GM19351 (cell line): ENCODE measurements around the gene TRIM29.

Experiments
- ATAC-seq: cut with Tn5 transposase; IDR thresholded peaks from one replicate; pipeline ENCODE4 v1.9.1; 2021; ENCODE audit warnings: mild to moderate bottlenecking, moderate library complexity; ENCODE audit not compliant: unreplicated experiment

Gene TRIM29

DNA sequence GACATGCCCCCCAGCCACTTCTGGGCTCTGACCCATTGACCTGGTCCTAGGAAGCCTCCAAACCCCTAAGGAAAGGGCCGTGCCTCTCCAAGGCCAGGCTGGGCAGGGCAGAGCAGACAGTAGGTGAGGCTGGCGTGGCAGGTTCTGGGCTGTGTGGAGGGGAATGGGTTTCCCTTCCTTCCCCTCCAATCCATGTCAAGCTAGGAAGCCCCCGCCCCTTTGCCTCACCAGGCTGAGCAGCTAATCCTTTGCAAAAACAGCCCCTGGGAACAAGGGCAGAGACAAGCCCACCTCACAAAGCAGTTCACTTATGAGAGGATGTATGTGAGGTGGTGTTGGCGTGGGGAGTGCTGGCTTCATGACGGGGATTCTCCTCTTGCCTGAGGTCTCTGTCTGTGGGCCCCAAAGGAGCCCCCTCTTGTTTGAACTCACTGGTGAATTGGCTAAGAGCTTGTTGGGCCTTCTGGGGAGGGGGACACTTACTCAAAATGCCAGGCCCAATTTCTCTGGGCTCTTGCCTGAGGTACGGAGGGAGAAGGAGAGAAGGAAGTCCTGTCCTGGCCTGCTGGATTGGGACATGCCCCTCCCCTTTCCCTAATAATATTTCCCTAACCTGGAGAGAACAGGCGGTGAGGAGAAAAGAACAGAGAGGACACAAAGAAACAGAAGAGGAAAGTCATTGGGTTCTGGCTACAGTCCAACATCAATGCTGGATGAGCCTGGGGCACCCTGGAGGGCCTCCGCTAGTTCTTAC, 1.6 kb upstream of the TRIM29 start:
- ATAC-seq = no peak

DNA sequence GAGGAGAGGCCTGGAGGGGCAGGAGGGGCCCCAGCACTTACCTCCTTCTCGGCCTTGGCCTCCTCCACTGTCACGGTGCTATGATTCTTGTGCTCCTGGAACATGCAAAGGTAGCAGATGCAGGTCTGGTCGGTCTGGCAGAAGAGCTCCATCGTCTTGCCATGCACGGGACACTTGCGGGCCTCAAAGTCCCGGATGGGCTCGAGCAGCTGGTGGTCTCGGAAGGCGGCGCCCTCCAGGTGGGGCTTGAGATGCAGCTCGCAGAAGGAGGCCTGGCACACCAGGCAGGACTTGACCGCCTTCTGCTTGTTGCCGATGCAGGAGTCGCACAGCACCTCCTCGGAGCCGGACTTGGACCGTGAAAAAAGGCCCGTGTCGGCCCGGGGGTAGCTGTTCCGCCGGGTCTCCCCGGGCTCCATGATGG, 714 bp downstream of the TRIM29 start:
- no peak for ATAC-seq

DNA sequence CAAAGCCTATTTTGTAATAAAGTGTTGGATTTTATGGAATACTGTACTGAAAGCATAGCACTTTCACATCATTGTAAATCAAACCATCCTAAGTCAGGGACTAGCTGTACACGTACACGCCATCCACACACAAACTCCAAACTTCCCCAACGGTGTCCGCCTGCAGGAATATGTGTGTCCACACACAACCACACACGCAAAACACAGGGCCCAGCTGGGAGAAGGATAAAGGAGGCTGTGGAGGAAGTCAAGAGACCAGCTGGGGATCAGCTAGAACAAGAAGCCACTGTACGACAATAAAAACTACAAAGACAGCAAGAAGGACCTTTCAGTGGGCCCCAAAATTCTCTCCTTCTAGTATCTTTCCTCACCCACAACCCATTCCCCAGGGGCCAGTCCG, 1.6 kb downstream of the TRIM29 start:
- no peak for ATAC-seq

DNA sequence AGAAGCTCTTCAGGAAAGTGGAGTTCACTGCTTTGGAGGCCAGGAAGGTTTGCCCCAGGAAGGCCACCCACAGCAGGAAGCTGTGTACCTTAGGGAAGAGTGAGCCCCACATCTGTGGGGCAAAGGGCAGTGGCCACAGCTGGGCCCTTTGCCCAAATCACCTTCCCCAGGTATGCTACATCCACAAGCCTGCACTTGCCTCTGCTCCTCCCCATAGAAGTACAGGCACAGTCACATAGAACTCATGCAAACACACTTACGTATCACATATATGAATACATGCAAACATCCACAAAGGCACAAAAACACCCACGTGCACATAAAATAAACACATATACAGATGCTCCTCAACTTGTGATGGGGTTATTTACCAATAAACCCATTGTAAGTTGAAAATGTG, 2.1 kb downstream of the TRIM29 start:
- no peak for ATAC-seq

DNA sequence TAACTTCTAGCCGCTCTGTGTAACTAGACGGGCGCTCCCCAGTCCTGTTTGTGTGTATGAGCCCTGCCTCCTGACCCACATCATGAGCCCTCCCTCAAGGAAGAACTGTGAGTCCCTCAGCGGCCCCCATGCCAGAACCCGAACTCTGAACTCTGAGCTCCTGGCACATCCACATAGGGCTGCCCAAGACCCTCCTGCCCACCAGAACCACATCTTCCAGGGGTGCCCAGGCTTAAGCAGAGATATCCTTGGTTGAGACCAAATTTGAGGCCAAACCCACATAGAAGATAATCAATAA, 3.0 kb downstream of the TRIM29 start:
- no peak for ATAC-seq

DNA sequence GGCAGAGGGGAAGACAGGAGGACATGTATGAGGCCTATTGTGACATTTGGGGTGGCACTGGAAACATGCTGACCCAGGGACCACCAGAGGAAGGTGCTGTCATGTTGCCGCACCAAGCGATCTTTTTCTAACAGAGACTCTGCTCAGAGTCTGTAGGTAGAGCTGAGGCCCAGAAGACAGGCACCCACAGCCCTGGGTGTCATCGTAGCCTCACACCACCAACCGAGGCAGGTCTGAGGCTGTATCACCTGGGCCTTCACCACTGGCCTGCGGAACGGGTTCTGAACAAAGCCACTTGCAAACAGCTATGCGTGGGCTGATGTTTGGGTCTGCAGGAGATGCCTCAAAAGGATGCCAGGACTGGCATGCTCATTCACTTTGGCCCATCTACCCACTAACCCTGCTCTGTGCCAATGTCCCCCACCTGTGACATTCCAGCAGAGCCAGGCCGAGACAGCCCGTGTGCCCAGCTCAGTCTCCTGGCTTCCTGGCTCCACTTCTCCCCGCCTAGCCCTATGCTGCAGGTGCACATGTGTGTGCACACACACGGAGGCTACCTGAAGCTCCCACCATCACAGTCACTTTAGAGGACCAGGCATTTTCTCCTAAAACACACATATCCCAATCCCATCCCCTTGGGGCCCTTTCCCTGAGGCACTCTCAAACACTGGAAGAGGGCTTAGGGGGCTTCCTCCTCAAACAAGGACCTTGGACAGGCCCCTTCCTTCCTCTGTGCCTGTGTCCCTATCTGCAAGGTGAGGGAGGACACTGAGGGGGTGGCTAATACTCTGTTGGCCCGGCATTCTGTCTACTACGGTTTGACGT, 3.6 kb downstream of the TRIM29 start:
- no peak for ATAC-seq

DNA sequence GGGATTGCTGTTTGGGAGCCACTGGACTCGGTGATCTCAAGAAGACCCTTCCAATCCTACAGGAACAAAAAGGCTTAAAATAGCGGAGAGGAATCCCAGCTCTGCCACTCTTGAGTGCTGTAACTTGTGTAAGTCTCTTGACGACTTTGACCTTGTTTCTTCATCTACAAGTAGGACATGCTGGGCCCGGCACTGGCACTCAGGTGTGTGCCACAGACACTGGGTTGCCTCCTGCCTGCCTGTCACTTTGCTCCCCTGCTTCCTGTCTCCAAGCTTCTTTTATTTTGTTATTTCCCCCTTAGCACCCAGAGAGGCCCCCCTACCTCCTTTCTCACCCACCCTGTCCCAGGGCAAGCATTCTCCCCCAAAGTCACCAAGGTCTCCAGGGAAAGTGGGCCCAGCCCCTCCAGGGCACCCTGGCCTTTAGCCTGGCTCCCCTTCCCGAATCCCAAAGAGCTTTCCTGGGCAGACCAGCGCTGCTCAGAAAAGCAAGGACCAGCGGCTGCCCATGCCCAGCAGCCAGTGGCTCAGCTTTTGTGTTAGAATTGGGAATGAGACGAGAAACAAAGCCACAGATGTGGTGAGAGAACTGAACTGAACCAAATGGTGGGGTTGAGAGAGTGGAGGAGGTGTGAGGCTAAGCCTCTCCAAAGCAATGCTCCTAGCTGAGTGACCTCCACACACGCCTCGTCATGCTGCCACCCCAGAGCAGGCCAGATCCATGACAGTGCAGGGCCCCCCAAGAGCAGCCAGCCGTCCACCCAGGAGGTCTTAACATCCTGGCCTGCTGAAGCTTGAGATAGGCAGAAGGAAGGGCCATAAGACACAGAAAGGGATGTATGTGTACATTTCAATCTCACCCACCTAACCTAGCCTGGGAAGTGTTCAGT, 4.5 kb downstream of the TRIM29 start:
- ATAC-seq = no peak

DNA sequence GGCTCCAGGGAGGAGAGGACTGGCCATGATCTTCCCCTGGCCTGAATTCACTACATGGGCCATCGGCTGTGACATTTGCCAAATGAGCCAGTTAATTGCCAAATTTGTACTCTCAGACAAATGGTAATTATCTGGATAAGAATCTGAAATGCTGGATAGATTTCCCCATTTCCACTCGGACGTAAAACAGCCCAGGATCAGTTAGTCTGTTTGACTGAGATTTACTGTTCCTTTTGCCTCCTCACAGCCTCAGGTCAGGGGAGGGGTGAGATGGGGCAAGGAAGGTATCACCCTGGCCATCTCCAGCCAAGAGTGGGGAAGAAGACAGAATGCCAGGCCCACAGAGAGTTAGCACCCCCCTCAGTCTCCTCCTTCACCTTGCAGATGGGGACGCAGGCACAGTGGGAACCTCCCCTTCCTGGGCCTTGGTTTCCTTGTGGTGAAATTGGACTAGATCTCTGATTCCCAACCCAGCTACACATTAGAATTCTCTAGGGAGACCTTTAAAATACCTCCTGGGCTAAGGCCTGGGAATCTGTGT, 5.2 kb downstream of the TRIM29 start:
- ATAC-seq = no peak

DNA sequence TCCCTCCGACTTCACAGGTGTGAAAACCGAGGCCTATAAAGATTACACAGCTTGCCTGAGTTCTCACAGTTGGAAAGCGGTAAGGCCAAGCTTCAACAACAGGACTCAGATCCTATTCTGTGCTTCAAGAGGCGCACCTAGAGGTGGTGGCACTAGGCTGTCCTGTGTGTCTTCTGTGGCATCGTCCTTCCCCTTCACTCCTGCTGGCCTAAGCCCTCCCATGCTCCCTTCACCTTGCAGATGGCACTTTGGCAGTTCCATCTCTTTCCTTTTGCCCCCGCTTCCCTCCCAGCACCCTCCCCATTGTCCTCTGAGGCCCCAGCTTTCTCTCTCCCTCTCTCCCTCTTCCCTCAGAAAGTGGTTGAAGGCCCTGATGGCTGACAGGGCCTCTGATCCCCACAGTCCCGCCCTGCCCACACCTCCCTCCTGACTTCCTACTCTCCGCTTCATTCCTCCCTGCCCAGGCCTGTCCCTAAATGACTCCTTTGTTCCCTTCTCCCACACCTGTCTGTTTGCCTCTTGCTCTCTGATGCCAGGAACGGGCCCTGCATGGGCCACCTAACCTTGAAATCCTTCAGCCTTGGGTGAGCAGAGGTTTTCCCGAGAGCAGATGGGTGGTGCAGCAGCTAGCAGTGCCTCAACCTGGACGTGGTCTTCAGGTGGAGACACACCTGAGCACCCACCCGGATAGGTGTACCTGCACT, 5.8 kb downstream of the TRIM29 start:
- ATAC-seq = no peak

DNA sequence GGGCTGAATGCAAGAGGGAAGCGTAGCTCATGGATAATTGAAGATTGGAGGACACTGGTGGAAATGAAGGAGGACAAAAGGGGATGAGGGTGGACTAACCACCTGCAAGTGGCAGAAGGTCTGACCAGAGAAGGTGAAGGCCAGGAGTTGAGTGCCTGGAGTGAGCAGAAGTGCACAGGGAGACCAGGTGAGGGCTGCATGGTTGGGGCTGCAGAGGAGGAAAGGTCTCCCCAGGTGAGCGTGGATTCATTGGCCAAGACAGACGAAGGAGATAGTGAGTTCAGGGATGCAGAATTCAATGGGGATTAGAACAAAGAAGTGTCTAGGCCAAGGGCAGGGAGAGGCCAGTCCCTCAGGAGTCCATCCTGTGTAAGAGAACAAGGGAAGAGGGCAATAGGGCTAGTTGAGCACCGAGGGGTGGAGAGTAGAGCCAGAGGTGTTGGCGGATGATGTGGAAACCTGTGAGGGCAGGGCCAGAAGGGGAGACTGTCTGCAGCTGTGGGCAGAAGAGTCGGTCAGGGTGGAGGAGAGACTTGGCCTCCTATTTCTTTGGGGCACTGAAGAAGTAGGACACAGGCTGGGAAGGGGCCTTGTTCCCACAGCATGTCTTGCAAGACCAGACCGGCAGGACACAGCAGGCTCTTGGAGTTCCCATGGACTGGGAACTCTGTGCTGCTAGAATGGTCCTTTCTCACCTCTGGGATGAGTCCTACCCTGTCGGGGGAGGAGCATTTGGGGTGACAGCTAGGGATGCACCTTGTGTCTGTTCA, 6.7 kb downstream of the TRIM29 start:
- no peak for ATAC-seq

DNA sequence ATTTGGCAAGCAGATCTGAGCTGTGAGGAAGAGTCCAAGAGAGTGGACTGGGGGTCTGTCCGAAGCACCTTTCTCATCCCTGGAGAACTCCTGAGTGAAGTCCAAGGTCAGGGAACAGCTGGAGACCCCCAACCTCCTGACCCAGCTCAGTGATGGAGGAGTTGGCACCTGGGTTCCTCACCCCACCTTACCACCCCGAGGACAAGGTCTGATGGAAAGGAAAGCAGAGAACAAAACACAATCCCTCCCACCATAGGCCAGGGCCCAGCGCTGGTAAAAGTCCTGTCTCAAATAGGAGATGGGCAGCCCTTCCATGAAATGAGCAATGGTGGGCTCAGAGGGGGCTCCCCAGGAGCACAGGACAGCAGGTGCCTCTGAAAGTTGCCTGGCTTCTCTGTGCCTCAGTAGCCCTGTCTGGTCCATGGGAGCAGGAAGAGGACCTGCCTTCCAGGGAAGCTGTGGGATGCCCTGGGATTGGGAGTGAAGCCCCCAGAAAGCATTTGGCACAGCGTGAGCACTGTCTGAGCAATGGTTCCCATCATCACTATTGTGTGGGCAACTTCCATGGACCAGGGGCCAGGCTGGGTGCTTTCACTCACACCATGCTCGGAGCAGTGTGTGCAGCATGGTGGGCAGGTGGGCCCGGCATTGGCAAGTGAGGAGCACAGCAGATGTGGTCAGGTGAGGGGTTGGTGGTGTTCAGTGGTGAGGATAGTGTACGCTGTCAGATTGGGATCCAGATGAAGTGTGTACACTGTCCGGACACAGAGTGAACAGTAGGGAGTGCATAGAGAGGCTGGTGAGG, 7.5 kb downstream of the TRIM29 start:
- no peak for ATAC-seq

DNA sequence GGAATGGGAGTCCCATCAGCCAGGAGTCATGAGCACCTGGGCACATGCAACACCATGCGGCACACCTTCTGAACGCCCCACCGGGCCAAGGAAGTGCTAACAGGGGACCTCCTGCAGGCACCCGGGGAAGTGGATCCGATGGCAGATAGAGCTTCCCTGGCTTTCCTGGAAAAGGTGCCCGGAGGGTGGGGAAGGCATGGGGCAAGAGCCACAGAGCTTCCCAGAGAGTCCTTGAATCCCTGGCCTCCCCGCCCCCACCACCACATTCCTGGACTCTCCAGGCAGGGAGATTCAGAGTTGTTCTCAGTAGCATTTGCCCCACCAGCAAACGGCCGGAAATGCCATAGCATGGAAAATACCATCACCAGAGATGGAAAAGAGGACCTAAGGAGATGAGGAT, 8.3 kb downstream of the TRIM29 start:
- no peak for ATAC-seq

DNA sequence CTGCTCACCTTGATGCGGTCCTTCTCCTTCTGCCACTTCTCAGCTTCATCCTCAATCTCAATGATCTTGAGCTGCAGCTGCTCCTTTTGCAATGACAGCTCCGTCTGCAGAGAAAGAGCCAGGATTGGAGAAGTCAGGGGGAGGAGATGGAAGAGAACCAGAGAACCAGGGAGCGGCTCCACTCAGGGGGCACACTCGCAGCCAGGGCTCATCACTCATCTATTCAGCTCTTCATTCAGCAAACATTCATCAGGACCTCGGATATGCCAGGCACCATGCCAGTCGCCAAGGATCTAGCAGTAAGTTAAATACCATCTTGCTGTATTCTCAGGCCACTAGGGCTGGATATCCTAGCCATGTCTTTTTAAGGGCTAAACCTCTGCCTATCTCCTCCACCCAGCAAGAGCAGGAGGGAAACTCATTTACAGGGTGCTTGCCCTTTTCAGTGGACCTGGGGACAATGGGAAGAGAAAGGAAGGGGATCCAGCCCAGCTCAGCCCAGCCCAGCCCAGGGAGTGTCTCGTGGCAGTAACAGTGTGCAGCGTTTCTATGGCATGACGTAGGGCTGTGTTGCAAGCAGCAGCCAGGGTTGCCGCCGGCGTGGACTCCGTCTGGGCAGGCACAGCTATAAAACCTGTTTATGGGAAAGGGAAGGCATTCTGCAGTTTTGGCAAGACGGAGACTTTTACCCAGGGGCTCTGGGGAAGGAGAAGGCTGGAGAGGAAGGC, 9.4 kb downstream of the TRIM29 start:
- ATAC-seq = no peak

DNA sequence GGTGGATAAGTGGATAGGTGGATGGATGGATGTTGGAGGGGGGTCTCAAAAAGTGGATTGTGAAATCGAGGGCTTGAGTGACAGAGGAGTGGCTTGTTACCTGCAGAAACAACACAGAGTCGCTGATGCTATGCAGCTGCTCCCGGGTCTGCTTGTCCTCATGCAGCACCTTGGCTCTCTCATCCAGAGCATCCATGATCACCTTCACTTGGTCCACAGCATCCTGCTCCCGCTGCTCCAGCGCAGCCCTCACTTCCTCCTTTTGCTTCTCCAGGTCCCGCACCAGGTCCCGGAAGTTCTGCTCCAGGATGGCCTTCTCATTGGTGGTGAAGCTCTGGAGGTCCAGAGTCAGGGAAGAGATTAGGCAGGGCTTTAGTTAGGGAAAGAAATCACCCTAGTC, 10.7 kb downstream of the TRIM29 start:
- ATAC-seq = no peak

DNA sequence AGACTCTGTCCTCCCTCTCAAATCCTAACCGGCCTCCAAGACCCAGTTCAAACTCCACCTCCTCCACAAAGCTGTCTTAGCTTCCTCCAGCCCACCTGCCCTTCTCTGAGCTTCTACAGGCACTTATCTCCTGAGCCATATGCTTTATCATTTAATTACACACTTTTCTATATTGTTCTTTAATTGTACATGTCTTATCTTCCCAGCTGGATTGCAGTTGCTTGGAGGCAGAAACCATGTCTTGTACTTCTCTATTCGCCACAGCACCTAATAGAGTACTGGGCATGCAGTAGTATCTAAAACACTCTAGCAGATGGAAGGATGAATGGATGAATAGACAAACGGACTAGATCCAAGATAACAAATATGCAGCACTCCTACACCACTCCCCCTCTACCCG, 11.3 kb downstream of the TRIM29 start:
- ATAC-seq = no peak

DNA sequence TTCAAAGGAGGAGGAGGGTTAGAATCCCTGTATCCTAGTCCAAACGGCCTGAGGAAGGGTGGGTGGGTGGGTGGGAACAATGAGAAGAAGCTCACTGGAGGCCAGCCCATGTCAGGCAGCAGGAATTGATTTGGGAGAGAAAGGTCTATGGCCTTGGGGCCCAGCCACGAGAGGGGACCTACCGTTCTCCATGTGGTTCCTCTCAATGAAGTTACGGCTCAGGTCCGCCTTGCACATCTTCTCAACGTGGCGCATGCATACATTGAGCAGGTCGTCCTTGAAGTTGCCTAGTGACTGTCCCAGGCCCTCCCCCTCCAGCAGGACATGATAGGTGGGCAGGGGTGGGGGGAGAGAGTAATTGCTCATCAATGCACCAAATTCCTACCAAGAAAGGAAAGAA, 12.4 kb downstream of the TRIM29 start:
- ATAC-seq = no peak

DNA sequence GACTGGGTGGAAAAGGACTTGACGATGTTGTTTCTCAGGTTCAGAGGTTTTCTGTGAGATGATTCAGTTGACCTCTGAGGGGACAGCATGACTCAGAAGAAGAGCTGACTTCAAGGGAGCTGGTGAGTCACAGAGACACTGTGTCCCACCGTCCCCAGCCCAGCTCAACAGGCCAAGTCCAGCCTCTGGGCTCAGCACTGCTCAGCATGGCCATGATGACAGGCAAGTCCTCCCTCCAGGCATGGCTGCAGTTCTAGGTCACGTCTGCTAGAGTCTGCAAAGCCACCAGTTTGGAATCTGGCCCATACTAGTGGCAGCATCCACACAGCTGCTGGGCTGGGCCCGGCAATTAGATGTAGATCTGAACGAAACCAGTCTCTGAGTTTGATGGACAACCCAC, 12.9 kb downstream of the TRIM29 start:
- ATAC-seq = no peak

DNA sequence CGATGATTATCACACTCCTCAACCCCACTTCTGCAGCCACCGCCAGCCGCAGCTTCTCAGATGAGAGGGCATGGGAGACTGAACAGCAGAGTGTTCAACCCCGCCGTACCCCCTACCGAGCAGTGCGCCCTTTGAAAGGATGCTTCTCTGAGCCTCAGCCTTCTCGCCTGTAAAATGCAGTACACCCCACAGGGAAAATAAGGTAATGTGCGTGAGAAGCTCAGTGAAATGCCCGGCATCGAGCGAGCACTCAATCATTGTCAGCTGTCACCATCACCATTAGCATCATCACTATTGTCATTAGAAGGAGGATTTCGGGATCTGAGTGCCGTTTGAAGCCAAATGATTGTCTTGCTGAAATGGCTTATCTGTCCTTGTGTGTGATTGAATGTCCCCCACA, 13.6 kb downstream of the TRIM29 start:
- no peak for ATAC-seq

DNA sequence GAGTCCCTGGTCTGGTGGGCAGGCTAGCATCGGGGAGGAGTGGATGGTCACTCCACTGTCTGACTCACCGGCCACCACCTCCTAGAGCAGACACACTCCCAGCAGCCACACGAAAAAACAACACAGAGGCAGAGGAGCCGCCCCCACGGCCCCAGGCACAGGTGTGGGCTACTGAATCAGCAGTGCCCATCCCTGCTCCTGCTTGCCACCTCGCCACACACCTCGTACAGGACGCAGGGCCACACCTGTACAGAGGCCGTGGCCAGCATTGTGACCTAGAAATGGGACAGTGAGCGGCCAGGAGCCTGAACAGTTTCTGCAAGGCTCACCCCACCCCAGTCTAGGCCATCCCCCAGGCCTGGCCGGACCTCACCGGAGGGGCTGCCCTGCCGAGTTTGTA, 14.0 kb downstream of the TRIM29 start:
- ATAC-seq = no peak
